ENCODE measurements around the gene TXNIP. TPM values are rescaled to one million over a fixed set of nuclear protein-coding genes. Genes with fewer than 3 reads are reported as not detected.

The TXNIP gene
- total and polyA plus RNA-seq, 7 experiments from 2014 or later, result 498 to 5,430 (median 675) TPM

- DNase-seq, result peak in 6 of 9 donors; percentile 61 to 75 (median 65)
- ChIA-PET POLR2A (interaction anchor here (0.7 to 35.8 kb wide), 7 partner anchors 8 to 141 kb away, joined by 3 to 1779 read pairs (median 4); partner anchors contain the start of genes ANKRD34A, LIX1L, PIAS3 and POLR3GL), CTCF (interaction anchor here (0.6 to 12.8 kb wide), 3 partner anchors 8 to 31 kb away, joined by 3 to 193 read pairs (median 3); no protein-coding TSS in a partner anchor)
- peak; percentile 52 for ATAC-seq
- peaks cover 32 to 61% (median 54%) of the 10 kb centered on the region in 7 donors for H3K4me1 Mint-ChIP-seq
- intact Hi-C loops (cut with micrococcal nuclease), result loop anchor here (1.0 to 5.0 kb wide), 2 partner anchors 37 to 41 kb away; partner anchors contain the start of genes ANKRD34A (in 1 of the 2), LIX1L (in 1 of the 2) and POLR3GL (in 1 of the 2)
- H3K4me3 Mint-ChIP-seq, result peak overlapping the region; percentile 78 to 99 (median 98)
- Histone ChIP-seq H3K27me3 (ENCODE audit: control insufficient read depth in 2 of 2, insufficient read depth in 2 of 2, low read length in 2 of 2) (no peaks in the 10 kb centered on the region), H3K36me3 (ENCODE audit: control insufficient read depth in 2 of 3, insufficient read depth in 3 of 3, low read length in 3 of 3) (peaks cover 15 to 25% (median 16%) of the 10 kb centered on the region in 3 experiments), H3K27ac (ENCODE audit: low read depth, low read length) (peak overlapping the region; percentile 91), H3K9me3 (ENCODE audit: control insufficient read depth in 2 of 3, low read length in 3 of 3) (no peaks in the 10 kb centered on the region), H3K4me1 (ENCODE audit: control insufficient read depth in 2 of 2, insufficient read depth in 2 of 2, low read length in 2 of 2) (peaks cover 36 to 52% of the 10 kb centered on the region in 2 donors), H3K4me3 (ENCODE audit: low read length) (peak overlapping the region; percentile 97)
- H3K36me3 Mint-ChIP-seq, result peaks cover 12 to 22% (median 20%) of the 10 kb centered on the region in 5 donors
- peaks cover 0 to 3% (median 0%) of the 10 kb centered on the region in 5 donors for H3K27me3 Mint-ChIP-seq
- peaks cover 0 to 11% (median 0%) of the 10 kb centered on the region in 11 donors for H3K9me3 Mint-ChIP-seq
- H3K27ac Mint-ChIP-seq, result peak overlapping the region; percentile 94 to 99 (median 97)
Measured at GRCh38 chr1:145999321-146000024, 3.1 kb upstream of the TXNIP start.

- H3K36me3 Mint-ChIP-seq, result peaks cover 30 to 40% (median 38%) of the 10 kb centered on the region in 5 donors
- Histone ChIP-seq H3K9me3 (ENCODE audit: control insufficient read depth in 2 of 3, low read length in 3 of 3) (no peaks in the 10 kb centered on the region), H3K36me3 (ENCODE audit: control insufficient read depth in 2 of 3, insufficient read depth in 3 of 3, low read length in 3 of 3) (peaks cover 33 to 43% (median 34%) of the 10 kb centered on the region in 3 experiments), H3K4me1 (ENCODE audit: control insufficient read depth in 2 of 2, insufficient read depth in 2 of 2, low read length in 2 of 2) (peaks cover 44% of the 10 kb centered on the region in 2 donors), H3K27ac (ENCODE audit: low read depth, low read length) (peak overlapping the region; percentile 91), H3K4me3 (ENCODE audit: low read length) (peak overlapping the region; percentile 97), H3K27me3 (ENCODE audit: control insufficient read depth in 2 of 2, insufficient read depth in 2 of 2, low read length in 2 of 2) (no peaks in the 10 kb centered on the region)
- peaks cover 0 to 3% (median 0%) of the 10 kb centered on the region in 5 donors for H3K27me3 Mint-ChIP-seq
- ATAC-seq (no peak), DNase-seq (peak in 1 of 9 donors; percentile 18)
- H3K9me3 Mint-ChIP-seq, result peaks cover 0 to 14% (median 0%) of the 10 kb centered on the region in 11 donors
- intact Hi-C loops (cut with micrococcal nuclease), result loop anchor here (1.0 to 5.0 kb wide), 4 partner anchors 9 to 79 kb away; partner anchors contain the start of genes ANKRD34A (in 1 of the 2), PEX11B (in 1 of the 2) and POLR3GL (in 1 of the 2)
- CTCF ChIA-PET, result interaction anchor here (0.7 to 12.8 kb wide), 6 partner anchors 8 to 70 kb away, joined by 4 to 193 read pairs (median 4); partner anchors contain the start of gene RBM8A
- POLR2A ChIA-PET, result interaction anchor here (0.5 to 35.8 kb wide), 13 partner anchors 7 to 1549 kb away, joined by 4 to 1779 read pairs (median 24); partner anchors contain the start of genes ANKRD34A, HJV, LIX1L and NUDT17
- peaks cover 39 to 68% (median 50%) of the 10 kb centered on the region in 7 donors for H3K4me1 Mint-ChIP-seq
- H3K4me3 Mint-ChIP-seq, result peak overlapping the region; percentile 89 to 99 (median 98)
- H3K27ac Mint-ChIP-seq, result peak overlapping the region; percentile 94 to 99 (median 97)
Measured at GRCh38 chr1:145997718-145998023, 1.3 kb upstream of the TXNIP start.

- Mint-ChIP-seq H3K36me3 (peaks cover 31 to 44% (median 43%) of the 10 kb centered on the region in 5 donors), H3K4me1 (peaks cover 43 to 72% (median 54%) of the 10 kb centered on the region in 7 donors), H3K9me3 (peaks cover 0 to 14% (median 0%) of the 10 kb centered on the region in 11 donors), H3K27ac (peak overlapping the region; percentile 94 to 99 (median 97)), H3K4me3 (peak overlapping the region; percentile 89 to 99 (median 98)), H3K27me3 (peaks cover 0 to 3% (median 0%) of the 10 kb centered on the region in 5 donors)
- peak in 8 of 9 donors; percentile 57 to 88 (median 84) for DNase-seq
- H3K27ac ChIP-seq (ENCODE audit: low read depth, low read length), result peak overlapping the region; percentile 91
- peaks cover 48% of the 10 kb centered on the region in 2 donors for H3K4me1 ChIP-seq (ENCODE audit: control insufficient read depth in 2 of 2, insufficient read depth in 2 of 2, low read length in 2 of 2)
- H3K36me3 ChIP-seq (ENCODE audit: control insufficient read depth in 2 of 3, insufficient read depth in 3 of 3, low read length in 3 of 3), result peaks cover 36 to 47% (median 37%) of the 10 kb centered on the region in 3 experiments
- peak; percentile 70 for ATAC-seq
- H3K9me3 ChIP-seq (ENCODE audit: control insufficient read depth in 2 of 3, low read length in 3 of 3), result no peaks in the 10 kb centered on the region
- no peaks in the 10 kb centered on the region for H3K27me3 ChIP-seq (ENCODE audit: control insufficient read depth in 2 of 2, insufficient read depth in 2 of 2, low read length in 2 of 2)
- peak overlapping the region; percentile 97 for H3K4me3 ChIP-seq (ENCODE audit: low read length)
- CTCF ChIA-PET, result interaction anchor here (0.8 to 12.8 kb wide), 9 partner anchors 7 to 152 kb away, joined by 3 to 193 read pairs (median 5); partner anchors contain the start of genes NUDT17 and RBM8A
- POLR2A ChIA-PET, result interaction anchor here (0.5 to 35.8 kb wide), 17 partner anchors 8 to 1549 kb away, joined by 3 to 1779 read pairs (median 14); partner anchors contain the start of genes ANKRD34A, HJV, LIX1L and NUDT17
- intact Hi-C loops (cut with micrococcal nuclease), result loop anchor here (1.0 to 5.0 kb wide), 3 partner anchors 10 to 78 kb away; partner anchors contain the start of genes ANKRD34A (in 1 of the 2), PEX11B (in 1 of the 2) and POLR3GL (in 1 of the 2)
Measured at GRCh38 chr1:145997016-145997717, 788 bp upstream of the TXNIP start.

- peaks cover 41 to 73% (median 54%) of the 10 kb centered on the region in 7 donors for H3K4me1 Mint-ChIP-seq
- Histone ChIP-seq H3K9me3 (ENCODE audit: control insufficient read depth in 2 of 3, low read length in 3 of 3) (no peaks in the 10 kb centered on the region), H3K36me3 (ENCODE audit: control insufficient read depth in 2 of 3, insufficient read depth in 3 of 3, low read length in 3 of 3) (peaks cover 36 to 47% (median 37%) of the 10 kb centered on the region in 3 experiments), H3K27me3 (ENCODE audit: control insufficient read depth in 2 of 2, insufficient read depth in 2 of 2, low read length in 2 of 2) (no peaks in the 10 kb centered on the region), H3K4me1 (ENCODE audit: control insufficient read depth in 2 of 2, insufficient read depth in 2 of 2, low read length in 2 of 2) (peaks cover 37 to 48% of the 10 kb centered on the region in 2 donors), H3K27ac (ENCODE audit: low read depth, low read length) (peak overlapping the region; percentile 91), H3K4me3 (ENCODE audit: low read length) (peak overlapping the region; percentile 97)
- peak overlapping the region; percentile 89 to 99 (median 98) for H3K4me3 Mint-ChIP-seq
- H3K36me3 Mint-ChIP-seq, result peaks cover 31 to 52% (median 50%) of the 10 kb centered on the region in 5 donors
- intact Hi-C loops (cut with micrococcal nuclease), result loop anchor here (1.0 to 5.0 kb wide), 6 partner anchors 8 to 77 kb away; partner anchors contain the start of genes ANKRD34A (in 1 of the 2), PEX11B (in 1 of the 2), POLR3GL (in 1 of the 2) and RBM8A (in 1 of the 2)
- H3K27ac Mint-ChIP-seq, result peak overlapping the region; percentile 94 to 99 (median 97)
- no peak for ATAC-seq
- POLR2A ChIA-PET, result interaction anchor here (0.8 to 35.8 kb wide), 13 partner anchors 9 to 172 kb away, joined by 3 to 1779 read pairs (median 24); partner anchors contain the start of genes ANKRD34A, HJV, LIX1L and NUDT17
- peaks cover 0 to 3% (median 0%) of the 10 kb centered on the region in 5 donors for H3K27me3 Mint-ChIP-seq
- peaks cover 0 to 14% (median 0%) of the 10 kb centered on the region in 11 donors for H3K9me3 Mint-ChIP-seq
- DNase-seq, result no peak
- CTCF ChIA-PET, result interaction anchor here (1.4 to 12.8 kb wide), 5 partner anchors 9 to 16 kb away, joined by 3 to 193 read pairs (median 6); no protein-coding TSS in a partner anchor
Measured at GRCh38 chr1:145995964-145996432, 381 bp downstream of the TXNIP start.

GRCh38 chr1:145995148-145995881, 1.1 kb downstream of the TXNIP start:
- peak overlapping the region; percentile 89 to 99 (median 98) for H3K4me3 Mint-ChIP-seq
- Histone ChIP-seq H3K4me3 (ENCODE audit: low read length) (peak overlapping the region; percentile 97), H3K9me3 (ENCODE audit: control insufficient read depth in 2 of 3, low read length in 3 of 3) (no peaks in the 10 kb centered on the region), H3K36me3 (ENCODE audit: control insufficient read depth in 2 of 3, insufficient read depth in 3 of 3, low read length in 3 of 3) (peaks cover 36 to 47% (median 37%) of the 10 kb centered on the region in 3 experiments), H3K27me3 (ENCODE audit: control insufficient read depth in 2 of 2, insufficient read depth in 2 of 2, low read length in 2 of 2) (no peaks in the 10 kb centered on the region), H3K4me1 (ENCODE audit: control insufficient read depth in 2 of 2, insufficient read depth in 2 of 2, low read length in 2 of 2) (peaks cover 37 to 46% of the 10 kb centered on the region in 2 donors), H3K27ac (ENCODE audit: low read depth, low read length) (peak overlapping the region; percentile 91)
- peak overlapping the region; percentile 94 to 99 (median 97) for H3K27ac Mint-ChIP-seq
- peaks cover 0 to 14% (median 0%) of the 10 kb centered on the region in 11 donors for H3K9me3 Mint-ChIP-seq
- DNase-seq, result peak in 1 of 9 donors; percentile 9
- ChIA-PET POLR2A (interaction anchor here (1.4 to 35.8 kb wide), 11 partner anchors 9 to 137 kb away, joined by 3 to 1779 read pairs (median 24); partner anchors contain the start of genes ANKRD34A, HJV, LIX1L and PIAS3), CTCF (interaction anchor here (1.5 to 12.8 kb wide), 5 partner anchors 9 to 19 kb away, joined by 3 to 193 read pairs (median 5); no protein-coding TSS in a partner anchor)
- no peak for ATAC-seq
- intact Hi-C loops (cut with micrococcal nuclease), result loop anchor here in 1 of 2 donors (5.0 kb wide), 1 partner anchor 33 kb away; the partner anchor contains the start of genes ANKRD34A and POLR3GL
- peaks cover 0 to 3% (median 0%) of the 10 kb centered on the region in 5 donors for H3K27me3 Mint-ChIP-seq
- H3K4me1 Mint-ChIP-seq, result peaks cover 43 to 80% (median 57%) of the 10 kb centered on the region in 7 donors
- peaks cover 31 to 52% (median 50%) of the 10 kb centered on the region in 5 donors for H3K36me3 Mint-ChIP-seq

Measured in naive thymus-derived CD4-positive, alpha-beta T cell (primary cell).